GM21381 (cell line): ENCODE data around the gene CREBL2.
A peak's percentile ranks its signal among the peaks of the same experiment; 100 is the strongest.

Experiments used
- ATAC-seq: cut with Tn5 transposase; IDR thresholded peaks from one replicate; pipeline ENCODE4 v1.9.1; 2021; ENCODE audit warnings: mild to moderate bottlenecking, moderate library complexity; ENCODE audit not compliant: unreplicated experiment

The CREBL2 gene

DNA sequence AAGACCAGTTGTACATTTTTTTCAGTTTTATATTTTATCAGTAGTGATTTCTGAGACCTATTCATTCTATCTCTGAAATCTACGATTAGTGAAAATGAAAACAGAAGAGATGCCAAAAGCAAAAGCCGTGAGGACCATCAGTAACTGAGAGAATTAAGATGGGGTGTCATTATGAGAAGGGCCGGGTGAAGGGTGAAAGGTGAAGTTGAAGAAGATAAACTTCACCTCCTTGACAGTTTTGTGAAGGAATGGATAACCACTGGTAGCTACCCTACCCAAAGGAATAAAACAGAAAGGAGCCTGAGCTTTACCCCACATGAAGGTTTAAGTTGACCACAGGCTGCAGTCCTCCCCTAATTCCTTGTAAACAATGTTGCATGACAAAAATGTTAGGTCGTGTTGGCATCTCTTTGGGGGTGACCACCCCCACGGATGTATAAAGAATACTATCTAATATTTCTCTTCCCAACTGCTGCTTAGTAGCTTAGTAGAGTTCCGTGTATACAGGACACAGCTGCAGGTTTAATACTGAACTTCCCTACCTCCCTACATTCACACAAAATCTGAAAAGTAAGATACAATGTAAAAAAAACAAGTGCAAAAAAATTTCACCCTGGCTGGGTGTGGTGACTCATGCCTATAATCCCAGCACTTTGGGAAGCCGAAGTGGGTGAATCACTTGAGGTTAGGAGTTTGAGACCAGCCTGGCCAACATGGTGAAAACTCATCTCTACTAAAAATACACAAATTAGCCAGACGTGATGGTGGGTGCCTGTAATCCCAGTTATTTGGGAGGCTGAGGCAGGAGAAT lies 60.4 kb downstream of the CREBL2 start:
- no peak for ATAC-seq

DNA sequence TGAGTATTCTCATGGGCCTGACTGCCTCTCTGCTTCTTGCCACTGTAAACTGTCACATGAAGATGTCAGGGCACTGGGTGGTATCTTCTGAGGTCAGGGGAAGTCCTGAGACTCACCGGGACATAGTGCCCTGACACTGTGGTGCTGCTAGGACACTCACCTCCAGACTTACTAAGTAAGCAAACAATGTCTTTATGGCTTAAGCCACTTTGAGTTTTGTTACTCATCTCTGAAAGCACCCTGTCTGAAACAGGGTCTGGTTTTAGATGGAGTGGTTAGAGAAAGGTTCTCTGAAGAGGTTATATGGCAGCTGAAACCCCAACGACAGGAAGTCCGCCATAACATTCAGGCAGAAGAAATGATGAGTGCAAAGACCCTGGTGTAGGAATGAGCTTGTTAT lies 61.6 kb downstream of the CREBL2 start:
- peak; percentile 71 for ATAC-seq

DNA sequence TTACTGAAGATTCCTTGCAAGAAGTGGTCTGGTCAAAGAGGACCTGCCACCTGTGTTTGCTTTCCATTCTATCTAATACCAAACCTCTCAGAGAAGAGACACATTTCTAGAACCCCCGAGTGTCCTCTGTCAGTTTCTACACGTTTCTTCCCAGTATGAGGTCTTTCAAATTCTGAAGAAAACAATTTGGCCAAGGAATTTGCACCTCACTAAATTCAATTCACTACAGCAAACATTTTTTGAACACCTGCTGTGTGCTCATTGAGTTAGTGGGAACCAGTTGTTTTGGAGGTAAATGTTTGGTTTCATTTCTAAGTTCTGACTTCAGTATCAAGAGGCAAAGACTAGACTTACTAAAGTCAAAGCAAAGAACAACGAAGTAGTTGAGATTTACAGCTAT lies 64.9 kb downstream of the CREBL2 start:
- no peak for ATAC-seq

GRCh38 chr12:12681061-12681765 lies 69.5 kb downstream of the CREBL2 start:
- ATAC-seq = no peak

GRCh38 chr12:12682284-12682683 lies 70.6 kb downstream of the CREBL2 start:
- ATAC-seq = no peak

DNA sequence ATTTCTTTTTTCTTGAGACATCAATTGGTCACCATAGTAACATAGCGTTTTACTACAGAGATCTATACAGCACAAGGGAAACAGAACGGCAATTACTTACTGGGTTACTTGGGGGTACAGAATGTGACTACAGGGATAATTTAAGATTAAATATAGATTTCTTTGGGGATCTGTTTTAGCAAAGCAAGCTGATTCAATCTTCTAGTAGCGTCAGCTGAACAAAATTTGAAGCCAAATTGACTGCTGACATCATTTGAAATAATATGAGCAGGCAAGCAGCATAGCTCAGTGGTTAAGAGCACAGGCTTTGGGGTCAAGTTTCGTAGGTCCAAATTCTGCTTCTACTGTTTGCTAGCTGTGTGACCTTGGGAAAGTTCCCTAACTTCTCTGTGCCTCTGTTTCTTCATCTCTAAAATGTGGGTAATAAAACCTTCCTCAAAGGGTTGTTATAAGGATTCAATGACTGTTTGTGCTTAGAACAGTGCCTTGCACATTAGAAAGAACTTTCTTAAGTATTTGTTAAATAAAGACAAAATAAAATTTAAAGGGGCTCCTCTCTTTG lies 71.5 kb downstream of the CREBL2 start:
- ATAC-seq = no peak

DNA sequence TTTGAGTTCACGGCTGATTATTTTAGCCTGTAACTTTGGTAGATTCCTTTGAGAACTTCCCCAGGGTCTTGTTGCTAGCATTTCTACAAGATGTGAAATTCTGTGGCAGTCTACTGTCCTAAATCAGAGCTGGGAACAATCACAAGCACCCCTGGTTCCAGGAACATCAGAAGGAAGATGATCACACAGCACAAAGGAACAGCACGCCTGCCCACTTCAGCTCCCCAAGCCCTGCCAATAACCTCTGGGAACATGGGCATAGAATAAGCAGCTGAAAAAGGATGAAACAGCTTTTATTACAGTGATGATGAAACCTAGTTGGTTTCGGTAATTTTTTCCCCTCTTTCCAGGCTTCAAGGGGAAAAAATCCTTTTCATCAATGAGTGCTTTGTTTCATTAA lies 72.0 kb downstream of the CREBL2 start:
- ATAC-seq = no peak

GRCh38 chr12:12684375-12685106 lies 72.9 kb downstream of the CREBL2 start:
- ATAC-seq = no peak

GRCh38 chr12:12685305-12685704 lies 73.6 kb downstream of the CREBL2 start:
- ATAC-seq = no peak

GRCh38 chr12:12686472-12686871 lies 74.8 kb downstream of the CREBL2 start:
- no peak for ATAC-seq

GRCh38 chr12:12686925-12687324 lies 75.2 kb downstream of the CREBL2 start:
- ATAC-seq = no peak

GRCh38 chr12:12689647-12690300 lies 78.1 kb downstream of the CREBL2 start:
- ATAC-seq = no peak

- no peak for ATAC-seq
Measured at GRCh38 chr12:12691549-12691948, 79.9 kb downstream of the CREBL2 start.

GRCh38 chr12:12693111-12693671 lies 81.5 kb downstream of the CREBL2 start:
- no peak for ATAC-seq
